ENCODE data around the gene KCNMA1. TPM values are rescaled to one million over a fixed set of nuclear protein-coding genes. Genes with fewer than 3 reads are reported as not detected.

Gene KCNMA1
- total and polyA plus RNA-seq, 4 donors = 36.2 to 95.0 (median 54.3) TPM

GRCh38 chr10:77005871-77006270, 631.7 kb downstream of the KCNMA1 start:
- Histone ChIP-seq H3K4me3 (ENCODE audit: low read depth, low read length) (no peak overlapping the region), H3K36me3 (ENCODE audit: control insufficient read depth, insufficient read depth, low read length) (no peaks in the 10 kb centered on the region), H3K27ac (ENCODE audit: low read depth, low read length) (no peak overlapping the region), H3K4me1 (ENCODE audit: control insufficient read depth, insufficient read depth, low read length) (no peaks in the 10 kb centered on the region), H3K9me3 (ENCODE audit: control insufficient read depth, insufficient read depth, low read length) (no peaks in the 10 kb centered on the region), H3K27me3 (ENCODE audit: control insufficient read depth, insufficient read depth, low read length) (no peaks in the 10 kb centered on the region)
- peak in 1 of 6 donors; percentile 49 for DNase-seq (ENCODE audit: low read depth in 4 of 6, low spot score in 6 of 6)

- Histone ChIP-seq H3K27me3 (ENCODE audit: control insufficient read depth, insufficient read depth, low read length) (no peaks in the 10 kb centered on the region), H3K36me3 (ENCODE audit: control insufficient read depth, insufficient read depth, low read length) (no peaks in the 10 kb centered on the region), H3K27ac (ENCODE audit: low read depth, low read length) (no peak overlapping the region), H3K9me3 (ENCODE audit: control insufficient read depth, insufficient read depth, low read length) (no peaks in the 10 kb centered on the region), H3K4me3 (ENCODE audit: low read depth, low read length) (no peak overlapping the region), H3K4me1 (ENCODE audit: control insufficient read depth, insufficient read depth, low read length) (no peaks in the 10 kb centered on the region)
- 75% methylated on average over 1 of the region's 3 CpGs for WGBS (ENCODE audit: insufficient coverage)
- peak; percentile 46 to 93 (median 67) for DNase-seq (ENCODE audit: low read depth in 4 of 6, low spot score in 6 of 6)
These were observed 632.6 kb downstream of the KCNMA1 start for GRCh38 chr10:77004917-77005564.

- no peak overlapping the region for H3K4me3 ChIP-seq (ENCODE audit: low read depth, low read length)
- H3K27me3 ChIP-seq (ENCODE audit: control insufficient read depth, insufficient read depth, low read length) = no peaks in the 10 kb centered on the region
- WGBS (ENCODE audit: insufficient coverage) = 100% methylated on average over 1 of the region's 2 CpGs
- no peaks in the 10 kb centered on the region for H3K9me3 ChIP-seq (ENCODE audit: control insufficient read depth, insufficient read depth, low read length)
- DNase-seq (ENCODE audit: low read depth in 4 of 6, low spot score in 6 of 6) = no peak
- no peaks in the 10 kb centered on the region for H3K4me1 ChIP-seq (ENCODE audit: control insufficient read depth, insufficient read depth, low read length)
- H3K27ac ChIP-seq (ENCODE audit: low read depth, low read length) = no peak overlapping the region
- H3K36me3 ChIP-seq (ENCODE audit: control insufficient read depth, insufficient read depth, low read length) = peaks cover 2% of the 10 kb centered on the region
These were observed 634.7 kb downstream of the KCNMA1 start for GRCh38 chr10:77002872-77003271.

DNA sequence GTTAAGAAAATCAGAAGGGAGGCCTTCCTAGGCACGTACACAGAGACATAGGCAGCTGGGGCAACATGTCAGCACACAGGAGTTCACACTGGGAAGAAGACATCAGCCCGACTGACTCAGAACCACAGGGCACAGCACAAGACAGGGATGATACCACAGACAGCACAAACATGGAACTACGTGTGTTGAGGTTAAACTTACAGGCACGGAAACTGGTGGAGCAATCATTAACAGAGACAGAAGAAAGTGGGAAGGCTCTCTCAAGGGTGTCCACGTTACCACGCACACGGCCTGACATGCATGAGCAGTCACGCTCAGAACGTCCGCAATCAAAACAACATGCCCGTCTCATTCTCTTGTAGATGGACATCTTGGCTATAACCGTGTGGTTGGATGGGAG, 636.4 kb downstream of the KCNMA1 start:
- H3K4me1 ChIP-seq (ENCODE audit: control insufficient read depth, insufficient read depth, low read length) = no peaks in the 10 kb centered on the region
- H3K27me3 ChIP-seq (ENCODE audit: control insufficient read depth, insufficient read depth, low read length) = no peaks in the 10 kb centered on the region
- no peak overlapping the region for H3K4me3 ChIP-seq (ENCODE audit: low read depth, low read length)
- no peak for DNase-seq (ENCODE audit: low read depth in 4 of 6, low spot score in 6 of 6)
- no peaks in the 10 kb centered on the region for H3K9me3 ChIP-seq (ENCODE audit: control insufficient read depth, insufficient read depth, low read length)
- peaks cover 2% of the 10 kb centered on the region for H3K36me3 ChIP-seq (ENCODE audit: control insufficient read depth, insufficient read depth, low read length)
- no peak overlapping the region for H3K27ac ChIP-seq (ENCODE audit: low read depth, low read length)
- 83% methylated on average over 12 of the region's 12 CpGs for WGBS (ENCODE audit: insufficient coverage)

GRCh38 chr10:76998451-76998850, 639.2 kb downstream of the KCNMA1 start:
- Histone ChIP-seq H3K27me3 (ENCODE audit: control insufficient read depth, insufficient read depth, low read length) (no peaks in the 10 kb centered on the region), H3K4me3 (ENCODE audit: low read depth, low read length) (no peak overlapping the region), H3K9me3 (ENCODE audit: control insufficient read depth, insufficient read depth, low read length) (no peaks in the 10 kb centered on the region), H3K27ac (ENCODE audit: low read depth, low read length) (no peak overlapping the region), H3K4me1 (ENCODE audit: control insufficient read depth, insufficient read depth, low read length) (peaks cover 5% of the 10 kb centered on the region), H3K36me3 (ENCODE audit: control insufficient read depth, insufficient read depth, low read length) (peaks cover 2% of the 10 kb centered on the region)
- WGBS (ENCODE audit: insufficient coverage) = no CpG with 5 or more reads among the region's 2 CpGs
- no peak for DNase-seq (ENCODE audit: low read depth in 4 of 6, low spot score in 6 of 6)

GRCh38 chr10:76997631-76998030, 640.0 kb downstream of the KCNMA1 start:
- WGBS (ENCODE audit: insufficient coverage) = 88% methylated on average over 2 of the region's 3 CpGs
- DNase-seq (ENCODE audit: low read depth in 4 of 6, low spot score in 6 of 6) = peak in 1 of 6 donors; percentile 46
- peaks cover 2% of the 10 kb centered on the region for H3K36me3 ChIP-seq (ENCODE audit: control insufficient read depth, insufficient read depth, low read length)

DNA sequence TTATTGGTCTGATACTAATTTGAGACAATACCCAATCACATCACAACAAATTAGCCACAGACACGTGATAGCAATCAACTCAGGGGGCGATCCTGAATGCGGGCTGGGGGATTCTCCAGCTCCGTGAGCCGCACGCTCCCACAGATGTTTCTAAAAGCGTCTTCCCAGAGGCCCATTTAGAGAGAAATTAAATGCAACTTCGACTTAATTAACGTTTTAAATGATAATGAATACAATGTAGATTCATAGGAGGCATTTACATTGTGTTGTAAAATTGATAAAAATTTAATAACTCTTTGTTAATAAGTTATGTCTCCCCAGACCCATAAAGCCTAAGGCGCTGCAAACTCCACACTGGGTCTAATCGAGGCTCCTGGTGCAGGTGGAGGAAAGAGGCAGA, 642.6 kb downstream of the KCNMA1 start:
- no peaks in the 10 kb centered on the region for H3K9me3 ChIP-seq (ENCODE audit: control insufficient read depth, insufficient read depth, low read length)
- no peak overlapping the region for H3K4me3 ChIP-seq (ENCODE audit: low read depth, low read length)
- H3K27ac ChIP-seq (ENCODE audit: low read depth, low read length) = no peak overlapping the region
- H3K27me3 ChIP-seq (ENCODE audit: control insufficient read depth, insufficient read depth, low read length) = no peaks in the 10 kb centered on the region
- no CpG with 5 or more reads among the region's 11 CpGs for WGBS (ENCODE audit: insufficient coverage)
- peaks cover 2% of the 10 kb centered on the region for H3K36me3 ChIP-seq (ENCODE audit: control insufficient read depth, insufficient read depth, low read length)
- H3K4me1 ChIP-seq (ENCODE audit: control insufficient read depth, insufficient read depth, low read length) = peaks cover 11% of the 10 kb centered on the region
- DNase-seq (ENCODE audit: low read depth in 4 of 6, low spot score in 6 of 6) = peak in 1 of 6 donors; percentile 75

More at GRCh38 chr10:76997631-76998030, 640.0 kb downstream of the KCNMA1 start:
- Histone ChIP-seq H3K27me3 (ENCODE audit: control insufficient read depth, insufficient read depth, low read length) (no peaks in the 10 kb centered on the region), H3K27ac (ENCODE audit: low read depth, low read length) (no peak overlapping the region), H3K9me3 (ENCODE audit: control insufficient read depth, insufficient read depth, low read length) (no peaks in the 10 kb centered on the region), H3K4me3 (ENCODE audit: low read depth, low read length) (no peak overlapping the region), H3K4me1 (ENCODE audit: control insufficient read depth, insufficient read depth, low read length) (peaks cover 11% of the 10 kb centered on the region)

- Histone ChIP-seq H3K4me1 (ENCODE audit: control insufficient read depth, insufficient read depth, low read length) (peaks cover 11% of the 10 kb centered on the region), H3K27ac (ENCODE audit: low read depth, low read length) (no peak overlapping the region), H3K36me3 (ENCODE audit: control insufficient read depth, insufficient read depth, low read length) (no peaks in the 10 kb centered on the region), H3K27me3 (ENCODE audit: control insufficient read depth, insufficient read depth, low read length) (no peaks in the 10 kb centered on the region), H3K9me3 (ENCODE audit: control insufficient read depth, insufficient read depth, low read length) (no peaks in the 10 kb centered on the region), H3K4me3 (ENCODE audit: low read depth, low read length) (no peak overlapping the region)
- DNase-seq (ENCODE audit: low read depth in 4 of 6, low spot score in 6 of 6) = no peak
- WGBS (ENCODE audit: insufficient coverage) = 73% methylated on average over 2 of the region's 2 CpGs
These were observed 644.4 kb downstream of the KCNMA1 start for GRCh38 chr10:76993213-76993612.

DNA sequence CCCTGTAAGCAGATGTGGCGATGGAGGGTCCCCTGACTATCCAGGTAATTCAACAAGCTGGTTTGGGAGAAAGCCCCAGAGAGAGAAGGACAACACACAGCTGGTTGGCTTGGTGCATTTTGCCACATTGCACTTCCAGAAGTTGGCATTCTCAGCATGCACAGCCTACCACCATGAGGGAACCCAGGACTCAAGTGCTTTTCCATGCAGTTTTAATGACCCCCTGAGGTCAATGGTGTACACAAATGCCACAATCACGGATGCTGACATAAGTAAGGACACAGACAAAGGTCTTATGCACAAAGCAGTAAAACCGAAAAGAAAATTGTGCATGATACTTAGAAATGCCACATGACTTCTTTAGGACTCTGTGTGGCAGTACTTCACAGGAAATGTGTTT, 645.1 kb downstream of the KCNMA1 start:
- H3K27ac ChIP-seq (ENCODE audit: low read depth, low read length) = no peak overlapping the region
- H3K4me3 ChIP-seq (ENCODE audit: low read depth, low read length) = no peak overlapping the region
- H3K4me1 ChIP-seq (ENCODE audit: control insufficient read depth, insufficient read depth, low read length) = peaks cover 11% of the 10 kb centered on the region
- 64% methylated on average over 2 of the region's 3 CpGs for WGBS (ENCODE audit: insufficient coverage)
- no peaks in the 10 kb centered on the region for H3K9me3 ChIP-seq (ENCODE audit: control insufficient read depth, insufficient read depth, low read length)
- no peaks in the 10 kb centered on the region for H3K27me3 ChIP-seq (ENCODE audit: control insufficient read depth, insufficient read depth, low read length)
- no peaks in the 10 kb centered on the region for H3K36me3 ChIP-seq (ENCODE audit: control insufficient read depth, insufficient read depth, low read length)
- no peak for DNase-seq (ENCODE audit: low read depth in 4 of 6, low spot score in 6 of 6)

GRCh38 chr10:76991621-76992020, 646.0 kb downstream of the KCNMA1 start:
- Histone ChIP-seq H3K27me3 (ENCODE audit: control insufficient read depth, insufficient read depth, low read length) (no peaks in the 10 kb centered on the region), H3K9me3 (ENCODE audit: control insufficient read depth, insufficient read depth, low read length) (no peaks in the 10 kb centered on the region), H3K4me3 (ENCODE audit: low read depth, low read length) (no peak overlapping the region), H3K4me1 (ENCODE audit: control insufficient read depth, insufficient read depth, low read length) (peaks cover 11% of the 10 kb centered on the region), H3K36me3 (ENCODE audit: control insufficient read depth, insufficient read depth, low read length) (no peaks in the 10 kb centered on the region), H3K27ac (ENCODE audit: low read depth, low read length) (no peak overlapping the region)
- peak in 1 of 6 donors; percentile 48 for DNase-seq (ENCODE audit: low read depth in 4 of 6, low spot score in 6 of 6)
- 29% methylated on average over 1 of the region's 2 CpGs for WGBS (ENCODE audit: insufficient coverage)

Data from spinal cord (tissue), 10 donors.